Stimulated activated CD8-positive, alpha-beta memory T cell treated with anti-CD3 and anti-CD28 coated beads, Interleukin-4, amount 100 ng/mL, for 4 hours (primary cell): ENCODE data around the gene ZNF662.

Experiments used
- DNase-seq, 2 donors: peaks; one replicate each; pipeline ENCODE4 v3.0.0-alpha.2; 2020; ENCODE audit warnings: low read depth in 2 of 2, low spot score in 1 of 2

The ZNF662 gene

GRCh38 chr3:42886294-42886822, 19.6 kb upstream of the ZNF662 start:
- no peak for DNase-seq

GRCh38 chr3:42887084-42887483, 18.9 kb upstream of the ZNF662 start:
- no peak for DNase-seq

- no peak for DNase-seq
Measured at GRCh38 chr3:42891042-42891441, 14.9 kb upstream of the ZNF662 start.

GRCh38 chr3:42892169-42892568, 13.8 kb upstream of the ZNF662 start:
- DNase-seq, result no peak

GRCh38 chr3:42892807-42893206, 13.1 kb upstream of the ZNF662 start:
- no peak for DNase-seq

GRCh38 chr3:42894698-42895579, 11.0 kb upstream of the ZNF662 start:
- DNase-seq, result no peak

GRCh38 chr3:42895580-42895868, 10.4 kb upstream of the ZNF662 start:
- no peak for DNase-seq

- no peak for DNase-seq
Measured at GRCh38 chr3:42898896-42899675, 6.9 kb upstream of the ZNF662 start.

- DNase-seq, result no peak
Measured at GRCh38 chr3:42900226-42901072, 5.5 kb upstream of the ZNF662 start.

GRCh38 chr3:42901073-42901415, 4.9 kb upstream of the ZNF662 start:
- no peak for DNase-seq

GRCh38 chr3:42902257-42902656, 3.7 kb upstream of the ZNF662 start:
- DNase-seq, result no peak

- DNase-seq, result no peak
Measured at GRCh38 chr3:42904076-42904475, 1.9 kb upstream of the ZNF662 start.

- no peak for DNase-seq
Measured at GRCh38 chr3:42905740-42906069, 237 bp upstream of the ZNF662 start.

- no peak for DNase-seq
Measured at GRCh38 chr3:42906848-42907183, 874 bp downstream of the ZNF662 start.

- DNase-seq, result no peak
Measured at GRCh38 chr3:42908675-42909074, 2.7 kb downstream of the ZNF662 start.

- DNase-seq, result no peak
Measured at GRCh38 chr3:42911551-42911950, 5.6 kb downstream of the ZNF662 start.

GRCh38 chr3:42914771-42915515, 9.0 kb downstream of the ZNF662 start:
- no peak for DNase-seq

- DNase-seq, result no peak
Measured at GRCh38 chr3:42923606-42924005, 17.7 kb downstream of the ZNF662 start.

GRCh38 chr3:42926310-42926709, 20.4 kb downstream of the ZNF662 start:
- DNase-seq, result no peak

- DNase-seq, result no peak
Measured at GRCh38 chr3:42934111-42934510, 28.2 kb downstream of the ZNF662 start.

GRCh38 chr3:42934910-42935309, 29.0 kb downstream of the ZNF662 start:
- DNase-seq, result no peak
